HEK293 (cell line): ENCODE measurements around the gene GNPTG.

ENCODE experiments used
- GLI4 ChIP-seq: fragments of 450-650 bp; formaldehyde crosslinking; IDR thresholded peaks from 2 replicates; pipeline ENCODE4 v1.5.1; 2016; ENCODE audit warnings: missing biosample characterization, missing genetic modification characterization
- IKZF3 ChIP-seq: fragments of 450-650 bp; IDR thresholded peaks from 2 replicates; pipeline ENCODE4 v1.5.0; 2018; ENCODE audit warnings: missing biosample characterization, mild to moderate bottlenecking, missing genetic modification characterization, moderate library complexity
- KLF8 ChIP-seq: fragments of 450-650 bp; formaldehyde crosslinking; IDR thresholded peaks from 2 replicates; pipeline ENCODE4 v1.5.1; 2016; ENCODE audit warnings: missing biosample characterization, missing genetic modification characterization
- KLF9 ChIP-seq: fragments of 450-650 bp; formaldehyde crosslinking; IDR thresholded peaks from 2 replicates; pipeline ENCODE4 v1.5.1; 2016; ENCODE audit warnings: missing biosample characterization, missing genetic modification characterization, low read depth
- REPIN1 ChIP-seq: fragments of 450-650 bp; formaldehyde crosslinking; IDR thresholded peaks from 2 replicates; pipeline ENCODE4 v1.5.1; 2017; ENCODE audit warnings: missing biosample characterization, missing genetic modification characterization, low read depth
- SETDB1 ChIP-seq: IDR thresholded peaks from one replicate; pipeline ENCODE4 v1.6.1; 2017; ENCODE audit warnings: mild to moderate bottlenecking, low read length, moderate library complexity, mixed read lengths; ENCODE audit not compliant: insufficient read length
- TSHZ1 ChIP-seq: fragments of 450-650 bp; formaldehyde crosslinking; IDR thresholded peaks from 2 replicates; pipeline ENCODE4 v1.5.1; 2016; ENCODE audit warnings: missing biosample characterization, missing genetic modification characterization, borderline replicate concordance
- ZEB2 ChIP-seq: fragments of 450-650 bp; formaldehyde crosslinking; IDR thresholded peaks from 2 replicates; pipeline ENCODE4 v1.5.1; 2016; ENCODE audit warnings: missing biosample characterization, missing genetic modification characterization
- ZNF433 ChIP-seq: fragments of 450-650 bp; formaldehyde crosslinking; IDR thresholded peaks from 2 replicates; pipeline ENCODE4 v1.5.1; 2016; ENCODE audit warnings: missing biosample characterization, missing genetic modification characterization, low read depth
- ZNF549 ChIP-seq: fragments of 450-650 bp; IDR thresholded peaks from 2 replicates; pipeline ENCODE4 v1.5.1; 2018; ENCODE audit warnings: missing biosample characterization, missing genetic modification characterization, mild to moderate bottlenecking, inconsistent platforms, moderate library complexity
- ZNF561 ChIP-seq: fragments of 450-650 bp; IDR thresholded peaks from 2 replicates; pipeline ENCODE4 v1.5.1; 2018; ENCODE audit warnings: missing biosample characterization, missing genetic modification characterization, borderline replicate concordance
- ZNF621 ChIP-seq: fragments of 450-650 bp; formaldehyde crosslinking; IDR thresholded peaks from 2 replicates; pipeline ENCODE4 v1.5.1; 2017; ENCODE audit warnings: missing biosample characterization, missing genetic modification characterization
- ZNF629 ChIP-seq: fragments of 450-650 bp; formaldehyde crosslinking; IDR thresholded peaks from 2 replicates; pipeline ENCODE4 v1.5.1; 2017; ENCODE audit warnings: missing biosample characterization, missing genetic modification characterization
- TF ChIP-seq, protein P1 (sequence below): fragments of 450-650 bp; formaldehyde crosslinking; IDR thresholded peaks from 2 replicates; pipeline ENCODE4 v1.5.1; 2016; ENCODE audit warnings: missing biosample characterization, missing genetic modification characterization
- TF ChIP-seq, protein P2 (sequence below): fragments of 450-650 bp; formaldehyde crosslinking; IDR thresholded peaks from 2 replicates; pipeline ENCODE4 v1.5.1; 2016; ENCODE audit warnings: missing biosample characterization, missing genetic modification characterization
- TF ChIP-seq, protein P3 (sequence below): fragments of 450-650 bp; formaldehyde crosslinking; conservative IDR thresholded peaks from 2 replicates; pipeline ENCODE4 v1.5.1; 2016; ENCODE audit warnings: low read depth, missing biosample characterization, missing genetic modification characterization

Gene GNPTG

DNA sequence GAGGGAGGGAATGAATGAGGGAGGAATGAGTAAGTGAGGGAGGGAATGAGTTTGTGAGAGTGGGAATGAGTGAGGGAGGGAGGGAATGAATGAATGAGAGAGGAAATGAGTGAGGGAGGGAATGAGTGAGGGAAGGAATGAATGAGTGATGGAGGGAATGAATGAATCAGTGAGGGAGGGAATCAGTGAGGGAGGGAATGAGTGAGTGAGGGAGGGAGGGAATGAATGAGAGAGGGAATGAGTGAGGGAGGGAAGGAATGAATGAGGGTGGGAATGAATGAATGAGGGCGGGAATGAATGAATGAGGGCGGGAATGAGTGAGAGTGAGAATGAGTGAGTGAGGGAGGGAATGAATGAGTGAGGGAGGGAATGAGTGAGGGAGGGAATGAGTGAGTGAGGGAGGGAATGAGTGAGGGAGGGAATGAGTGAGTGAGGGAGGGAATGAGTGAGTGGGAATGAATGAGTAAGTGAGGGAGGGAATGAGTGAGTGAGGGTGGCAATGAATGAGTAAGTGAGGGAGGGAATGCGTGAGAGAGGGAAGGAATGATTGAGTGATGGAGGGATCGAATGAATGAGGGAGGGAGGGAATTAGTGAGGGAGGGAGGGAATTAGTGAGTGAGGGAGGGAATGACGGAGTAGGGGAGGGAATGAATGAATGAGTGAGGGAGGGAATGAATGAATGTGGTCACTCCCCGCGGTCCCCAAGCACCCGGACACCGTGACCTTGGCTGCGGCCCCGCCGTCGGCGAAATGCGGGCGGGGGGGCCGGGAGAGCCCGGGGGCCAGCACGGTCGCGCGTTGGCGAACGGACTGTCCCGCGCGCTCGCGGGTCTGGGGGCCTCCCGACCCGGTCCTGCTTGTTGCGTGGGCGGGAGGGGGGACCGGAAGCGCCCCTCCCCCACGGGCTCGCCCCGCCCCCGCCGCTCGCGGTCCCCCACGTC lies 43.4 kb upstream of the GNPTG start (continued):
- TF ChIP-seq, protein P1, sequence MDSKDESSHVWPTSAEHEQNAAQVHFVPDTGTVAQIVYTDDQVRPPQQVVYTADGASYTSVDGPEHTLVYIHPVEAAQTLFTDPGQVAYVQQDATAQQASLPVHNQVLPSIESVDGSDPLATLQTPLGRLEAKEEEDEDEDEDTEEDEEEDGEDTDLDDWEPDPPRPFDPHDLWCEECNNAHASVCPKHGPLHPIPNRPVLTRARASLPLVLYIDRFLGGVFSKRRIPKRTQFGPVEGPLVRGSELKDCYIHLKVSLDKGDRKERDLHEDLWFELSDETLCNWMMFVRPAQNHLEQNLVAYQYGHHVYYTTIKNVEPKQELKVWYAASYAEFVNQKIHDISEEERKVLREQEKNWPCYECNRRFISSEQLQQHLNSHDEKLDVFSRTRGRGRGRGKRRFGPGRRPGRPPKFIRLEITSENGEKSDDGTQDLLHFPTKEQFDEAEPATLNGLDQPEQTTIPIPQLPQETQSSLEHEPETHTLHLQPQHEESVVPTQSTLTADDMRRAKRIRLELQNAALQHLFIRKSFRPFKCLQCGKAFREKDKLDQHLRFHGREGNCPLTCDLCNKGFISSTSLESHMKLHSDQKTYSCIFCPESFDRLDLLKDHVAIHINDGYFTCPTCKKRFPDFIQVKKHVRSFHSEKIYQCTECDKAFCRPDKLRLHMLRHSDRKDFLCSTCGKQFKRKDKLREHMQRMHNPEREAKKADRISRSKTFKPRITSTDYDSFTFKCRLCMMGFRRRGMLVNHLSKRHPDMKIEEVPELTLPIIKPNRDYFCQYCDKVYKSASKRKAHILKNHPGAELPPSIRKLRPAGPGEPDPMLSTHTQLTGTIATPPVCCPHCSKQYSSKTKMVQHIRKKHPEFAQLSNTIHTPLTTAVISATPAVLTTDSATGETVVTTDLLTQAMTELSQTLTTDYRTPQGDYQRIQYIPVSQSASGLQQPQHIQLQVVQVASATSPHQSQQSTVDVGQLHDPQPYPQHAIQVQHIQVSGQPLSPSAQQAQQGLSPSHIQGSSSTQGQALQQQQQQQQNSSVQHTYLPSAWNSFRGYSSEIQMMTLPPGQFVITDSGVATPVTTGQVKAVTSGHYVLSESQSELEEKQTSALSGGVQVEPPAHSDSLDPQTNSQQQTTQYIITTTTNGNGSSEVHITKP (tag by site-specific recombination), result no peak
- peak; percentile 22 for TF ChIP-seq SETDB1
- TF ChIP-seq ZNF629 (tag by site-specific recombination), result no peak
- TF ChIP-seq, protein P2, sequence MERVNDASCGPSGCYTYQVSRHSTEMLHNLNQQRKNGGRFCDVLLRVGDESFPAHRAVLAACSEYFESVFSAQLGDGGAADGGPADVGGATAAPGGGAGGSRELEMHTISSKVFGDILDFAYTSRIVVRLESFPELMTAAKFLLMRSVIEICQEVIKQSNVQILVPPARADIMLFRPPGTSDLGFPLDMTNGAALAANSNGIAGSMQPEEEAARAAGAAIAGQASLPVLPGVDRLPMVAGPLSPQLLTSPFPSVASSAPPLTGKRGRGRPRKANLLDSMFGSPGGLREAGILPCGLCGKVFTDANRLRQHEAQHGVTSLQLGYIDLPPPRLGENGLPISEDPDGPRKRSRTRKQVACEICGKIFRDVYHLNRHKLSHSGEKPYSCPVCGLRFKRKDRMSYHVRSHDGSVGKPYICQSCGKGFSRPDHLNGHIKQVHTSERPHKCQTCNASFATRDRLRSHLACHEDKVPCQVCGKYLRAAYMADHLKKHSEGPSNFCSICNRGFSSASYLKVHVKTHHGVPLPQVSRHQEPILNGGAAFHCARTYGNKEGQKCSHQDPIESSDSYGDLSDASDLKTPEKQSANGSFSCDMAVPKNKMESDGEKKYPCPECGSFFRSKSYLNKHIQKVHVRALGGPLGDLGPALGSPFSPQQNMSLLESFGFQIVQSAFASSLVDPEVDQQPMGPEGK (tag by site-specific recombination), result peak; percentile 66; the same call in 1 of the 2 replicates
- TF ChIP-seq IKZF3 (tag by site-specific recombination), result peak; percentile 34; the same call in 1 of the 2 replicates
- TF ChIP-seq ZNF621 (tag by site-specific recombination), result no peak
- TF ChIP-seq REPIN1 (tag by site-specific recombination), result no peak
- TF ChIP-seq, protein P3, sequence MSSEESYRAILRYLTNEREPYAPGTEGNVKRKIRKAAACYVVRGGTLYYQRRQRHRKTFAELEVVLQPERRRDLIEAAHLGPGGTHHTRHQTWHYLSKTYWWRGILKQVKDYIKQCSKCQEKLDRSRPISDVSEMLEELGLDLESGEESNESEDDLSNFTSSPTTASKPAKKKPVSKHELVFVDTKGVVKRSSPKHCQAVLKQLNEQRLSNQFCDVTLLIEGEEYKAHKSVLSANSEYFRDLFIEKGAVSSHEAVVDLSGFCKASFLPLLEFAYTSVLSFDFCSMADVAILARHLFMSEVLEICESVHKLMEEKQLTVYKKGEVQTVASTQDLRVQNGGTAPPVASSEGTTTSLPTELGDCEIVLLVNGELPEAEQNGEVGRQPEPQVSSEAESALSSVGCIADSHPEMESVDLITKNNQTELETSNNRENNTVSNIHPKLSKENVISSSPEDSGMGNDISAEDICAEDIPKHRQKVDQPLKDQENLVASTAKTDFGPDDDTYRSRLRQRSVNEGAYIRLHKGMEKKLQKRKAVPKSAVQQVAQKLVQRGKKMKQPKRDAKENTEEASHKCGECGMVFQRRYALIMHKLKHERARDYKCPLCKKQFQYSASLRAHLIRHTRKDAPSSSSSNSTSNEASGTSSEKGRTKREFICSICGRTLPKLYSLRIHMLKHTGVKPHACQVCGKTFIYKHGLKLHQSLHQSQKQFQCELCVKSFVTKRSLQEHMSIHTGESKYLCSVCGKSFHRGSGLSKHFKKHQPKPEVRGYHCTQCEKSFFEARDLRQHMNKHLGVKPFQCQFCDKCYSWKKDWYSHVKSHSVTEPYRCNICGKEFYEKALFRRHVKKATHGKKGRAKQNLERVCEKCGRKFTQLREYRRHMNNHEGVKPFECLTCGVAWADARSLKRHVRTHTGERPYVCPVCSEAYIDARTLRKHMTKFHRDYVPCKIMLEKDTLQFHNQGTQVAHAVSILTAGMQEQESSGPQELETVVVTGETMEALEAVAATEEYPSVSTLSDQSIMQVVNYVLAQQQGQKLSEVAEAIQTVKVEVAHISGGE (tag by site-specific recombination), result 0 out of 2 replicates have a peak, but pooled peaks have one; percentile 14
- no peak for TF ChIP-seq ZNF549 (tag by site-specific recombination)
- TF ChIP-seq TSHZ1 (tag by site-specific recombination), result peak; percentile 29; the same call in 1 of the 2 replicates
- TF ChIP-seq ZNF433, result no peak
- no peak for TF ChIP-seq ZNF561
- 0 out of 2 replicates have a peak, but pooled peaks have one; percentile 12 for TF ChIP-seq GLI4 (tag by site-specific recombination)
- TF ChIP-seq KLF9, result no peak
- TF ChIP-seq ZEB2 (tag by site-specific recombination), result peak; percentile 1; the same call in 1 of the 2 replicates
- peak; percentile 19; the same call in 1 of the 2 replicates for TF ChIP-seq KLF8
